BE2C (cell line): Measurements from ENCODE around the gene LAPTM5.
"Not testable (repeated sequence)": the region's sequence is repeated elsewhere in the genome, so short reads cannot be mapped to it uniquely, and the experiment has no call there.

ENCODE experiments used
- DNase-seq: peaks from one replicate; pipeline ENCODE4 v3.0.0-alpha.2; 2020
- H3K27me3 ChIP-seq: fragments of 250-450 bp; sonication (Bioruptor Pico); 2 replicates; pipeline ENCODE4 v1.5.1; 2020; ENCODE audit warnings: mild to moderate bottlenecking
- H3K36me3 ChIP-seq: fragments of 250-450 bp; sonication (Bioruptor Pico); 2 replicates; pipeline ENCODE4 v1.5.1; 2020; ENCODE audit warnings: mild to moderate bottlenecking
- H3K4me1 ChIP-seq: fragments of 250-450 bp; sonication (Bioruptor Pico); 2 replicates; pipeline ENCODE4 v1.5.1; 2020
- H3K4me3 ChIP-seq: 2 replicates; pipeline ENCODE4 v1.5.1; 2011; ENCODE audit warnings: low read depth, low read length
- H3K9me3 ChIP-seq: fragments of 250-450 bp; sonication (Bioruptor Pico); 2 replicates; pipeline ENCODE4 v1.5.1; 2020
- CTCF ChIP-seq: IDR thresholded peaks from 2 replicates; pipeline ENCODE4 v1.5.1; 2012; ENCODE audit warnings: mild to moderate bottlenecking, low read depth, low read length

Gene LAPTM5

GRCh38 chr1:30793209-30793608, 35.6 kb upstream of the LAPTM5 start:
- TF ChIP-seq CTCF = no peak

GRCh38 chr1:30791868-30792267, 34.3 kb upstream of the LAPTM5 start:
- no peak for TF ChIP-seq CTCF
- Histone ChIP-seq H3K9me3 (no peaks in the 10 kb centered on the region), H3K27me3 (no peaks in the 10 kb centered on the region), H3K4me3 (no peak overlapping the region), H3K4me1 (no peaks in the 10 kb centered on the region), H3K36me3 (no peaks in the 10 kb centered on the region)
- DNase-seq = no peak

More at GRCh38 chr1:30793209-30793608, 35.6 kb upstream of the LAPTM5 start:
- DNase-seq = no peak
- Histone ChIP-seq H3K4me3 (no peak overlapping the region), H3K4me1 (no peaks in the 10 kb centered on the region), H3K9me3 (no peaks in the 10 kb centered on the region), H3K36me3 (no peaks in the 10 kb centered on the region), H3K27me3 (no peaks in the 10 kb centered on the region)

GRCh38 chr1:30790850-30791778, 33.5 kb upstream of the LAPTM5 start:
- H3K9me3 ChIP-seq = no peaks in the 10 kb centered on the region
- DNase-seq = no peak
- no peaks in the 10 kb centered on the region for H3K36me3 ChIP-seq
- H3K27me3 ChIP-seq = no peaks in the 10 kb centered on the region
- H3K4me1 ChIP-seq = no peaks in the 10 kb centered on the region
- H3K4me3 ChIP-seq = no peak overlapping the region
- TF ChIP-seq CTCF = no peak

GRCh38 chr1:30790256-30790525, 32.6 kb upstream of the LAPTM5 start:
- not testable (repeated sequence) for DNase-seq, H3K4me1 ChIP-seq, H3K36me3 ChIP-seq, H3K4me3 ChIP-seq, H3K27me3 ChIP-seq, H3K9me3 ChIP-seq

GRCh38 chr1:30789388-30790255, 32.0 kb upstream of the LAPTM5 start:
- Histone ChIP-seq H3K36me3 (no peaks in the 10 kb centered on the region), H3K4me3 (no peak overlapping the region), H3K27me3 (no peaks in the 10 kb centered on the region), H3K9me3 (no peaks in the 10 kb centered on the region), H3K4me1 (no peaks in the 10 kb centered on the region)
- TF ChIP-seq CTCF = no peak
- no peak for DNase-seq

- no peaks in the 10 kb centered on the region for H3K36me3 ChIP-seq
- no peak for TF ChIP-seq CTCF
- no peaks in the 10 kb centered on the region for H3K4me1 ChIP-seq
- DNase-seq = no peak
- no peaks in the 10 kb centered on the region for H3K27me3 ChIP-seq
- H3K4me3 ChIP-seq = no peak overlapping the region
- H3K9me3 ChIP-seq = no peaks in the 10 kb centered on the region
These were observed 31.2 kb upstream of the LAPTM5 start for GRCh38 chr1:30788580-30789387.
